ENCODE measurements around the gene SLC34A1.

GRCh38 chr5:177403792-177404640 lies 19.8 kb downstream of the SLC34A1 start:
- TF ChIP-seq CTCF (IDR thresholded peaks at IDR 0.05; ENCODE audit: insufficient read depth, low read depth, low read length) (no peak), EZH2 (IDR thresholded peaks at IDR 0.05; ENCODE audit: insufficient read depth, low read length) (no peak)

Data from astrocyte (in vitro differentiated cells and primary cell).